ENCODE data around the gene SMC1A.

SMC1A gene

DNA sequence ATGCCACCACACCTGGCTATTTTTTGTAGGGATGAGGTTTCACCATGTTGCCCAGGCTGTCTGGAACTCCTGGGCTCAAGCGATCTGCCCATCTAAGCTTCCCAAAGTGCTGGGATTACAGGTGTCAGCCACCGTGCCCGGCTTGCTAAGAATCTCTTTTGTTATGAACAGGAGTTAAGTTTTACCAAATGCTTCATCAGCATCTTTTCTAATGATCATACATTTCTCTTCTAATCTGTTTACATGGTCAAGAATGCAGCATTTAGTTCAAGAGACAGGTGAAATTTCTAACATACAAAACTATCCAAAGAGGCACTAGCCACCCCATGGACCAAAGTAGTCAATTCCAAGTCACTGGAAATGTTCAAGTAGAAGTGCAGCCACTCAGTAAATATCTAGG lies 88.6 kb downstream of the SMC1A start:
- no peak for DNase-seq

DNA sequence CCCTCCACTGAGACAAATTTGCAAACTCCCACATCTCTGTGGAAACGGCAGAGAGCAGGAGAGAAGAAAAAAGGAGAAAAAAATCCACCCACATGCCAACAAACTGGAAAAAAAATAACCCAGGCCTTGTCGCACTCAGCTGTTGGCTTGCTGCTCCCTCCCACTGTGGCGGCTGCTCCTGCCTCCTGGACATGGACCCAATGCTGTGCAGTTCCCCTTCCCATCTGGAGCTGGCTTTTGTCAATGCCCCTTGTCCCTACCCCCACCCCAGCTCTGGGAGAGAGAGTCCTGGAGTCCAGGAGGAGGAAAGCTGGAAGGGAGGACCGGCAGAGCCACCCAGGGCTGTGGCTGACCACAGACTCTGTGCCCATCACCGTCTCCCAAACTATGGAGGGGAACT lies 90.2 kb downstream of the SMC1A start:
- no peak for DNase-seq

DNA sequence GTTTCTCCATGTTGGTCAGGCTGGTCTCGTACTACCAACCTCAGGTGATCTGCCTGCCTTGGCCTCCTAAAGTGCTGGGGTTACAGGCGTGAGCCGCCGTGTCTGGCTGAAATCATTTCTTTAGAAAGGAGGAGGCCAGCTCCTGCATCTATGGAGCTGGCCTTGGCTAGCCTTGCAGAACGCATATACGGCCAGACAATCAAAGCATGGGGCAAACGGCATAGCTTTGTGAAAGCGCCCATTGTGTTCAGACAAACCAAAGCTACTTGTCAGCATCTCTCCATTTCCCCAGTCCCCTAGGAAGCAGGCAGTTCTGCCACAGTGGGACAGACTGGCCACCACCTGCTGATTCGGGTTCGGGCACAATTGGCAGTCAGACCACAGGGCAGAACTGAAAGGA lies 92.1 kb downstream of the SMC1A start:
- DNase-seq: no peak

DNA sequence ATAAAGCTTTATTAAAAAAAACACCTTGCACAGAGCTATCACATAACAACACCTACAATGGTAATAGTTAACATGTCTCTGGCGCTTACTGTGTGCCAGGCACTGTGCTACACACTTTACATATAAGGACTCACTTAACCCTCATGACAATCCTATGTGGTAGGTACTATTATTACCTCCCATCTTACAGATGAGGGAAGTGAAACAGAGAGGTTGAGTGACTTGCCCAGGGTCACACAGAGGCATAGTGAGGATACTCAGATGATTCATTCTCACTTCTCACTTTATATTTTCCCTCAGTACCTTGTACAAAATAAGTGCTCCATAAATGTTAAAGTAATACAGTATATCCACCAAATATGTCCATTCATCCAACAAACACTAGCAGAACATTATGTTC lies 97.7 kb downstream of the SMC1A start:
- DNase-seq: no peak
